Endothelial cell of umbilical vein (primary cell): ENCODE measurements around the gene ACTL10. TPM values are rescaled to one million over a fixed set of nuclear protein-coding genes. Genes with fewer than 3 reads are reported as not detected.
A peak's percentile ranks its signal among the peaks of the same experiment; 100 is the strongest.

Experiments
- BruUV-seq: library from RNA; stranded (reverse); fragments of 400-500 nt; replicated peaks from 2 replicates; lab custom pipeline; 2021; lab: Mats Ljungman, UMichigan
- CTCF ChIA-PET: fragments of 300-600, 350-600 bp; sonication (Branson Sonifier 250); formaldehyde crosslinking; loops from one replicate; lab custom pipeline; 2021; ENCODE audit warnings: antibody characterized with exemption, inconsistent platforms; lab: Charles Lee
- POLR2A ChIA-PET: fragments of 300-600, 350-600 bp; sonication (Branson Sonifier 250); formaldehyde crosslinking; loops from one replicate; lab custom pipeline; 2021; ENCODE audit warnings: antibody characterized with exemption, inconsistent platforms; lab: Charles Lee
- DNase-seq: peaks from one replicate; pipeline ENCODE4 v3.0.0-alpha.2; 2011; ENCODE audit warnings: low read depth, low spot score
- FAIRE-seq: peaks from 2 replicates; lab custom pipeline; 2011; peaks lifted over from hg19 to GRCh38; lab: Jason Lieb, UNC
- H2AFZ ChIP-seq: 2 replicates; pipeline ENCODE4 v1.6.0; 2012; ENCODE audit warnings: low read depth, low read length, control low read depth, inconsistent platforms
- H3K27ac ChIP-seq: 2 replicates; pipeline ENCODE4 v1.5.1; 2011; ENCODE audit warnings: low read depth, mild to moderate bottlenecking, control low read depth, low read length, moderate library complexity; ENCODE audit not compliant: insufficient read depth
- H3K27me3 ChIP-seq, 2 experiments: 2 replicates each; pipeline versions ENCODE4 v1.6.0 to v1.6.1; 2011; ENCODE audit warnings: low read length in 2 of 2, mixed read lengths in 1 of 2; ENCODE audit not compliant: control insufficient read depth in 2 of 2, insufficient read depth in 2 of 2
- H3K36me3 ChIP-seq, 2 experiments: 2 replicates in 1 of 2; 3 replicates in 1 of 2; pipeline ENCODE4 v1.5.1; 2011; ENCODE audit warnings: low read length in 2 of 2, mild to moderate bottlenecking in 1 of 2, moderate library complexity in 1 of 2; ENCODE audit not compliant: control insufficient read depth in 2 of 2, insufficient read depth in 2 of 2; ENCODE audit errors: extremely low read depth in 1 of 2
- H3K4me1 ChIP-seq: 3 replicates; pipeline ENCODE4 v1.5.1; 2011; ENCODE audit warnings: mild to moderate bottlenecking, low read length; ENCODE audit not compliant: control insufficient read depth, insufficient read depth; ENCODE audit errors: extremely low read depth
- H3K4me2 ChIP-seq: 2 replicates; pipeline ENCODE4 v1.6.1; 2011; ENCODE audit warnings: low read length, control low read depth, mixed read lengths; ENCODE audit not compliant: insufficient read depth
- H3K4me3 ChIP-seq, 3 experiments: fragments of 200-600 bp in 1 of 3; sonication (generic), shearing (Covaris generic) in 1 of 3; replicated peaks in 1 of 3; 2 replicates each; pipeline ENCODE4 v1.5.1; 2011 to 2016; ENCODE audit warnings: control low read depth in 3 of 3, low read length in 3 of 3, mild to moderate bottlenecking in 2 of 3, inconsistent platforms in 1 of 3, low read depth in 1 of 3, moderate library complexity in 1 of 3; ENCODE audit not compliant: insufficient read depth in 1 of 3
- H3K79me2 ChIP-seq: 2 replicates; pipeline ENCODE4 v1.6.0; 2012; ENCODE audit warnings: low read length, inconsistent platforms; ENCODE audit not compliant: control insufficient read depth, insufficient read depth
- H3K9ac ChIP-seq: replicated peaks from 2 replicates; pipeline ENCODE3; 2011; ENCODE audit warnings: low read length, control low read depth; ENCODE audit not compliant: insufficient read depth; ENCODE audit errors: extremely low read depth
- H3K9me1 ChIP-seq: replicated peaks from 3 replicates; pipeline ENCODE4 v1.6.0; 2011; ENCODE audit warnings: mild to moderate bottlenecking, low read length; ENCODE audit not compliant: control insufficient read depth, insufficient read depth; ENCODE audit errors: extremely low read depth
- H3K9me3 ChIP-seq: replicated peaks from 2 replicates; pipeline ENCODE4 v1.5.1; 2012; ENCODE audit warnings: low read length, inconsistent platforms; ENCODE audit not compliant: control insufficient read depth, insufficient read depth
- H4K20me1 ChIP-seq: replicated peaks from 2 replicates; pipeline ENCODE3; 2011; ENCODE audit warnings: mild to moderate bottlenecking, low read length; ENCODE audit not compliant: control insufficient read depth, insufficient read depth; ENCODE audit errors: extremely low read depth
- CTCF ChIP-seq, 2 donors: IDR thresholded peaks; 1 replicate in 1 of 2; 2 replicates in 1 of 2; pipeline ENCODE4 v1.5.1; 2011; ENCODE audit warnings: low read length in 2 of 2, mild to moderate bottlenecking in 2 of 2, moderate library complexity in 2 of 2, control low read depth in 1 of 2, inconsistent platforms in 1 of 2, low read depth in 1 of 2; ENCODE audit not compliant: insufficient read depth in 1 of 2; ENCODE audit errors: extremely low read depth in 1 of 2
- EZH2 ChIP-seq: IDR thresholded peaks from 2 replicates; pipeline ENCODE4 v1.6.1; 2012; ENCODE audit warnings: borderline replicate concordance, low read depth, mild to moderate bottlenecking, moderate library complexity, low read length, inconsistent platforms; ENCODE audit not compliant: severe bottlenecking
- FOS ChIP-seq: IDR thresholded peaks from 2 replicates; pipeline ENCODE4 v1.6.1; 2011; ENCODE audit warnings: mild to moderate bottlenecking, low read length, moderate library complexity, borderline replicate concordance; ENCODE audit not compliant: insufficient read depth
- GATA2 ChIP-seq: IDR thresholded peaks from 2 replicates; pipeline ENCODE4 v1.7.0; 2011; ENCODE audit warnings: low read depth, mild to moderate bottlenecking, moderate library complexity, mixed read lengths, low read length; ENCODE audit not compliant: insufficient read length, insufficient read depth
- JUN ChIP-seq: IDR thresholded peaks from 2 replicates; pipeline ENCODE4 v1.6.1; 2011; ENCODE audit warnings: borderline replicate concordance, low read depth; ENCODE audit not compliant: insufficient read length, insufficient read depth
- MAX ChIP-seq: IDR thresholded peaks from 2 replicates; pipeline ENCODE4 v1.6.1; 2011; ENCODE audit not compliant: insufficient read depth, insufficient read length
- MYC ChIP-seq: IDR thresholded peaks from one replicate; pipeline ENCODE4 v1.6.1; 2011; ENCODE audit warnings: mild to moderate bottlenecking, low read depth, low read length
- POLR2A ChIP-seq: IDR thresholded peaks from 2 replicates; pipeline ENCODE4 v1.6.1; 2012; ENCODE audit warnings: low read depth, mild to moderate bottlenecking, control low read depth, low read length
- POLR2AphosphoS5 ChIP-seq: IDR thresholded peaks from 2 replicates; pipeline ENCODE4 v1.6.1; 2012; ENCODE audit warnings: low read depth, mild to moderate bottlenecking, control low read depth, low read length, moderate library complexity; ENCODE audit not compliant: insufficient read depth
- dilution Hi-C: fragments of 300-500 bp; cut with MboI; formaldehyde crosslinking; loops from one replicate; pipeline ENCODE4 v1.15.0; 2019; ENCODE audit warnings: low sequenced_read_pairs; ENCODE audit not compliant: extremely low pct_ligation_motif_present
- intact Hi-C: fragments of 100-400 bp; cut with micrococcal nuclease; formaldehyde crosslinking; loops from one replicate; pipeline ENCODE4 v1.10.0; 2022
- polyA plus RNA-seq, 4 experiments: library from polyadenylated mRNA; depleted of rRNA in 3 of 4; stranded (reverse) in 3 of 4; unstranded in 1 of 4; fragments of >200 nt; gene quantifications; 2 replicates each; pipeline versions ENCODE4 v1.2.1 to v1.2.3, GENCODE V29; 2011 to 2012; ENCODE audit warnings: missing spikeins in 1 of 4
- total RNA-seq: library from RNA; stranded (reverse); gene quantifications from 2 replicates; pipeline ENCODE4 v1.2.3, GENCODE V29; 2021

ACTL10 gene
- total and polyA plus RNA-seq, 2 donors (not counting 3 experiments of a cell fraction or from before 2014, with no cell fraction given): 0.92 to 1.4 TPM

- no peaks in the 10 kb centered on the region for H3K9me1 ChIP-seq
- POLR2A ChIA-PET: no interaction called here
- FAIRE-seq: no peak
Measured at GRCh38 chr20:33688938-33689424, 22.2 kb downstream of the ACTL10 start.

More at GRCh38 chr20:33688938-33689424, 22.2 kb downstream of the ACTL10 start:
- Histone ChIP-seq H3K27ac (no peak overlapping the region), H3K9me3 (no peaks in the 10 kb centered on the region), H3K4me3 (no peak overlapping the region), H3K9ac (no peak overlapping the region), H3K79me2 (peaks cover 14% of the 10 kb centered on the region), H3K27me3 (no peaks in the 10 kb centered on the region), H3K4me1 (peaks cover 36% of the 10 kb centered on the region), H3K4me2 (no peak overlapping the region), H3K36me3 (no peaks in the 10 kb centered on the region), H4K20me1 (no peaks in the 10 kb centered on the region), H2AFZ (no peak overlapping the region)
- intact Hi-C loops (loop anchor here (5.0 kb wide), 1 partner anchor 43 kb away; the partner anchor contains the start of gene ZNF341), dilution Hi-C loops (no loop called here)
- DNase-seq: peak; percentile 27
- BruUV-seq: no TSS peak
- CTCF ChIA-PET: interaction anchor here (1.0 to 1.9 kb wide), 3 partner anchors 19 to 43 kb away, joined by 3 to 5 read pairs (median 4); no protein-coding TSS in a partner anchor
- TF ChIP-seq EZH2 (no peak), POLR2AphosphoS5 (no peak), MYC (no peak), GATA2 (no peak), POLR2A (no peak), JUN (no peak), MAX (no peak), CTCF (IDR thresholded peaks at IDR 0.05; ENCODE audit: extremely low read depth in 1 of 2, insufficient read depth in 1 of 2, low read depth in 1 of 2, low read length in 2 of 2) (no peak), FOS (no peak)
